K562 (cell line): ENCODE data around the gene DAPK2. TPM values are rescaled to one million over a fixed set of nuclear protein-coding genes. Genes with fewer than 3 reads are reported as not detected.

ENCODE experiments used
- ATAC-seq: fragments of 200-7000 bp; cut with Tn5 transposase; 3 replicates; pipeline ENCODE4 v1.9.1; 2020; ENCODE audit warnings: moderate library complexity
- BruUV-seq: library from RNA; stranded (reverse); fragments of 400-500 nt; replicated peaks from 2 replicates; lab custom pipeline; 2021; lab: Mats Ljungman, UMichigan
- CTCF ChIA-PET: fragments of 300-600 bp; formaldehyde crosslinking; extraction: SDS; loops from one replicate; lab custom pipeline; 2021; ENCODE audit warnings: low intra/inter-chr PET ratio; lab: Yijun Ruan, JAX
- POLR2A ChIA-PET: fragments of 300-600, 350-650 bp; sonication (Branson Sonifier 250); formaldehyde crosslinking; extraction: SDS; loops from one replicate; lab custom pipeline; 2021; ENCODE audit warnings: antibody characterized with exemption, inconsistent platforms; lab: Yijun Ruan, JAX
- DNase-seq, 4 experiments: peaks; one replicate each; pipeline versions ENCODE4 v3.0.0 to v3.0.0-alpha.2; 2011 to 2018; ENCODE audit warnings: low spot score in 3 of 4, mixed read lengths in 3 of 4; ENCODE audit errors: extremely low read depth in 1 of 4
- FAIRE-seq: peaks from 2 replicates; lab custom pipeline; 2011; peaks lifted over from hg19 to GRCh38; lab: Jason Lieb, UNC
- H2AFZ ChIP-seq: 2 replicates; pipeline ENCODE4 v1.6.0; 2011; ENCODE audit warnings: low read depth, low read length, control low read depth, inconsistent platforms
- H3K27ac ChIP-seq: fragments of 200-600 bp; 3 replicates; pipeline ENCODE4 v1.8.0; 2011; ENCODE audit warnings: low read depth, mild to moderate bottlenecking, control low read depth, inconsistent platforms, low read length, moderate library complexity, mixed read lengths; ENCODE audit errors: extremely low read depth
- H3K27me3 ChIP-seq, 2 experiments: fragments of 300-600 bp in 1 of 2; 2 replicates in 1 of 2; 3 replicates in 1 of 2; pipeline versions ENCODE4 v1.6.0 to v1.8.0; 2011; ENCODE audit warnings: inconsistent platforms in 2 of 2, low read length in 2 of 2, mild to moderate bottlenecking in 1 of 2, mixed read lengths in 1 of 2, moderate library complexity in 1 of 2; ENCODE audit not compliant: control insufficient read depth in 2 of 2, insufficient read depth in 2 of 2
- H3K36me3 ChIP-seq: fragments of 300-600 bp; 3 replicates; pipeline ENCODE4 v1.8.0; 2011; ENCODE audit warnings: mild to moderate bottlenecking, low read length, inconsistent platforms; ENCODE audit not compliant: control insufficient read depth, insufficient read depth
- H3K4me1 ChIP-seq, 2 experiments: fragments of 200-600 bp in 1 of 2; replicated peaks in 1 of 2; 2 replicates in 1 of 2; 3 replicates in 1 of 2; pipeline versions ENCODE4 v1.5.1 to v1.8.0; 2011; ENCODE audit warnings: inconsistent platforms in 2 of 2, low read length in 2 of 2, mild to moderate bottlenecking in 1 of 2, mixed read lengths in 1 of 2, moderate library complexity in 1 of 2; ENCODE audit not compliant: control insufficient read depth in 2 of 2, insufficient read depth in 2 of 2
- H3K4me2 ChIP-seq: 2 replicates; pipeline ENCODE4 v1.6.1; 2011; ENCODE audit warnings: low read length, control low read depth, inconsistent platforms, mixed read lengths; ENCODE audit not compliant: insufficient read depth
- H3K4me3 ChIP-seq: fragments of 200-600 bp; sonication (generic), shearing (Covaris generic); 2 replicates; pipeline ENCODE4 v1.5.1; 2016; ENCODE audit warnings: control low read depth, inconsistent platforms
- H3K79me2 ChIP-seq: fragments of 200-600 bp; 3 replicates; pipeline ENCODE4 v1.8.0; 2011; ENCODE audit warnings: low read length, inconsistent platforms; ENCODE audit not compliant: control insufficient read depth, insufficient read depth
- H3K9ac ChIP-seq, 2 experiments: 2 replicates each; pipeline versions ENCODE4 v1.6.0 to v1.6.1; 2011; ENCODE audit warnings: low read depth in 2 of 2, low read length in 2 of 2, control low read depth in 1 of 2, inconsistent platforms in 1 of 2, mild to moderate bottlenecking in 1 of 2, mixed read lengths in 1 of 2; ENCODE audit not compliant: insufficient read depth in 1 of 2
- H3K9me1 ChIP-seq: one replicate; pipeline ENCODE4 v1.6.0; 2011; ENCODE audit warnings: inconsistent platforms, mild to moderate bottlenecking, low read length, moderate library complexity; ENCODE audit not compliant: control insufficient read depth, insufficient read depth
- H3K9me3 ChIP-seq: replicated peaks from 2 replicates; pipeline ENCODE4 v1.5.1; 2011; ENCODE audit warnings: low read depth, low read length, inconsistent platforms; ENCODE audit not compliant: control insufficient read depth, insufficient read depth
- H4K20me1 ChIP-seq: replicated peaks from 2 replicates; pipeline ENCODE4 v1.6.1; 2011; ENCODE audit warnings: low read length, inconsistent platforms, mixed read lengths; ENCODE audit not compliant: control insufficient read depth, insufficient read depth
- CBX5 ChIP-seq: IDR thresholded peaks from 2 replicates; pipeline ENCODE4 v1.6.1; 2014; ENCODE audit warnings: low read depth, borderline replicate concordance
- DLX4 ChIP-seq: fragments of 250-450 bp; sonication (Bioruptor Pico); IDR thresholded peaks from 2 replicates; pipeline ENCODE4 v1.6.1; 2021; ENCODE audit warnings: mild to moderate bottlenecking
- HDAC3 ChIP-seq: fragments of 450-650 bp; IDR thresholded peaks from 2 replicates; pipeline ENCODE4 v1.6.1; 2018; ENCODE audit warnings: borderline replicate concordance, mild to moderate bottlenecking, moderate library complexity; ENCODE audit not compliant: partially characterized antibody
- HDAC8 ChIP-seq: fragments of 450-650 bp; IDR thresholded peaks from 2 replicates; pipeline ENCODE4 v1.6.1; 2016; ENCODE audit warnings: mild to moderate bottlenecking, missing genetic modification characterization, moderate library complexity, missing compliant biosample characterization
- MAFF ChIP-seq: IDR thresholded peaks from 2 replicates; pipeline ENCODE4 v1.6.1; 2012; ENCODE audit warnings: low read length, improper control_type of control experiment
- NRF1 ChIP-seq, 2 experiments: fragments of 450-650 bp; IDR thresholded peaks in 1 of 2; conservative IDR thresholded peaks in 1 of 2; 2 replicates each; pipeline ENCODE4 v1.6.1; 2014; ENCODE audit warnings: mild to moderate bottlenecking in 2 of 2
- RBM22 ChIP-seq: fragments of 200-400 bp; formaldehyde crosslinking; IDR thresholded peaks from 2 replicates; pipeline ENCODE4 v1.6.1; 2018; ENCODE audit warnings: low read length, low read depth; ENCODE audit not compliant: poor library complexity, severe bottlenecking
- RFX5 ChIP-seq: IDR thresholded peaks from 2 replicates; pipeline ENCODE4 v1.6.1; 2011; ENCODE audit warnings: low read depth, mild to moderate bottlenecking, improper control_type of control experiment, low read length
- SMARCC2 ChIP-seq: fragments of 450-650 bp; IDR thresholded peaks from 2 replicates; pipeline ENCODE4 v1.6.1; 2017; ENCODE audit warnings: antibody characterized with exemption, moderate library complexity, mild to moderate bottlenecking, low read depth
- ZFPM2 ChIP-seq: fragments of 250-450 bp; sonication (Bioruptor Pico); IDR thresholded peaks from 2 replicates; pipeline ENCODE4 v1.5.1; 2022; ENCODE audit warnings: mild to moderate bottlenecking
- ZNF232 ChIP-seq: sonication (generic); formaldehyde crosslinking; IDR thresholded peaks from 2 replicates; pipeline ENCODE4 v1.8.0; 2022; ENCODE audit warnings: mild to moderate bottlenecking, missing genetic modification reagents
- ZNF436 ChIP-seq: fragments of 250-450, 450-650 bp; sonication (Bioruptor Pico); formaldehyde crosslinking; IDR thresholded peaks from 2 replicates; pipeline ENCODE4 v1.7.0; 2020; ENCODE audit warnings: mild to moderate bottlenecking
- WGBS: fragments of 100-300 bp; shearing (Covaris generic); methylation state at CpG from one replicate; pipeline ENCODE4 v1.1.6; 2016; ENCODE audit warnings: low coverage, mixed read lengths; ENCODE audit not compliant: insufficient coverage; ENCODE audit errors: missing lambda C conversion rate; 5-methylcytosine and 5-hydroxymethylcytosine counted together
- in situ Hi-C: fragments of 300-500 bp; cut with MboI; formaldehyde crosslinking; loops from 4 replicates; pipeline ENCODE4 v1.15.0; 2018; ENCODE audit warnings: inconsistent platforms, mixed read lengths
- intact Hi-C: fragments of 100-400 bp; cut with micrococcal nuclease; formaldehyde crosslinking; loops from 2 replicates; pipeline ENCODE4 v1.14.2; 2022
- polyA plus RNA-seq, 8 experiments: library from polyadenylated mRNA; depleted of rRNA in 4 of 8; stranded (reverse) in 5 of 8; unstranded in 3 of 8; fragments of >200 nt; fragmentation: Nextera tagmentation in 2 of 8; fragmentation: Illumina TruSeq in 1 of 8; extraction: Ambion mirVana in 2 of 8; extraction: Trizol in 1 of 8; gene quantifications; 2 replicates each; pipeline versions ENCODE4 v1.2.1 to v1.2.3, GENCODE V29; 2011 to 2014; ENCODE audit warnings: inconsistent platforms in 1 of 8, missing spikeins in 1 of 8
- total RNA-seq, 7 experiments: library from RNA; depleted of rRNA in 6 of 7; stranded (reverse); fragments of >200 nt in 6 of 7; fragmentation: Illumina TruSeq in 2 of 7; extraction: Trizol in 2 of 7; gene quantifications; 2 replicates each; pipeline versions ENCODE4 v1.2.1 to v1.2.3, GENCODE V29; 2011 to 2021; ENCODE audit warnings: low replicate concordance in 1 of 7

DAPK2 gene
- total and polyA plus RNA-seq, 9 of the 15 experiments (the other 6 are each of a cell fraction or from before 2014, with no cell fraction given) = 0.14 to 5.2 (median 2.2) TPM

GRCh38 chr15:64037966-64038365 is 8.3 kb downstream of the DAPK2 start:
- no peak overlapping the region for H3K4me3 ChIP-seq
- H3K27me3 ChIP-seq = no peaks in the 10 kb centered on the region
- TF ChIP-seq NRF1 (conservative IDR thresholded peaks at IDR 0.05 in 1 of 2, IDR thresholded peaks at IDR 0.05 in 1 of 2) = no peak
- TF ChIP-seq ZNF436 = no peak
- no peak for TF ChIP-seq DLX4
- no peak for TF ChIP-seq RBM22
- no peak for TF ChIP-seq MAFF
- TF ChIP-seq HDAC3 = no peak
- TF ChIP-seq HDAC8 (tag) = no peak
- TF ChIP-seq RFX5 = no peak
- TF ChIP-seq CBX5 = no peak
- TF ChIP-seq ZFPM2 = no peak
- TF ChIP-seq SMARCC2 = no peak
- TF ChIP-seq ZNF232 (CRISPR knock-in tag) = no peak
- no peak for FAIRE-seq
- H4K20me1 ChIP-seq = no peaks in the 10 kb centered on the region
- H3K79me2 ChIP-seq = no peaks in the 10 kb centered on the region
- H3K27ac ChIP-seq = no peak overlapping the region
- BruUV-seq = no TSS peak
- DNase-seq = no peak
- intact Hi-C loops (no loop called here), in situ Hi-C loops (no loop called here)
- POLR2A ChIA-PET = interaction anchor here (0.6 to 0.7 kb wide), 2 partner anchors 407 to 881 kb away, joined by 3 read pairs; partner anchors contain the start of gene RPS27L
- CTCF ChIA-PET = no interaction called here
- no peak overlapping the region for H2AFZ ChIP-seq
- H3K9ac ChIP-seq = peak overlapping the region in 1 of 2 experiments; percentile 59; a peak in 1 of 4 replicates
- H3K4me2 ChIP-seq = no peak overlapping the region
- WGBS = 25% methylated on average over 2 of the region's 2 CpGs
- no peaks in the 10 kb centered on the region for H3K4me1 ChIP-seq
- no peaks in the 10 kb centered on the region for H3K9me1 ChIP-seq
- H3K9me3 ChIP-seq = no peaks in the 10 kb centered on the region
- no peaks in the 10 kb centered on the region for H3K36me3 ChIP-seq
- no peak for ATAC-seq
